CD4-positive, alpha-beta memory T cell (primary cell): ENCODE data around the gene SPRED2. TPM values are rescaled to one million over a fixed set of nuclear protein-coding genes. Genes with fewer than 3 reads are reported as not detected.

Experiments used
- CTCF ChIA-PET: fragments of 350-600 bp; sonication (Branson Sonifier 250); formaldehyde crosslinking; loops from one replicate; lab custom pipeline; 2021; ENCODE audit warnings: inconsistent platforms; ENCODE audit not compliant: partially characterized antibody; lab: Charles Lee
- POLR2A ChIA-PET: fragments of 350-600 bp; sonication (Branson Sonifier 250); formaldehyde crosslinking; loops from one replicate; lab custom pipeline; 2021; ENCODE audit not compliant: partially characterized antibody; lab: Charles Lee
- DNase-seq, 5 donors: peaks; one replicate each; pipeline versions ENCODE4 v3.0.0 to v3.0.0-alpha.2; 2020 to 2022; ENCODE audit warnings: mixed read lengths in 1 of 5
- H3K27ac ChIP-seq: one replicate; pipeline ENCODE4 v1.7.0; 2013; ENCODE audit warnings: low read depth, low read length
- H3K27me3 ChIP-seq: 2 replicates; pipeline ENCODE4 v1.7.0; 2013; ENCODE audit warnings: mild to moderate bottlenecking, low read length, moderate library complexity; ENCODE audit not compliant: insufficient read depth
- H3K36me3 ChIP-seq: 2 replicates; pipeline ENCODE4 v1.7.0; 2013; ENCODE audit warnings: mild to moderate bottlenecking, low read length, moderate library complexity; ENCODE audit not compliant: insufficient read depth
- H3K4me1 ChIP-seq: 2 replicates; pipeline ENCODE4 v1.7.0; 2013; ENCODE audit warnings: mild to moderate bottlenecking, low read length, moderate library complexity; ENCODE audit not compliant: insufficient read depth
- H3K4me3 ChIP-seq, 2 donors: one replicate each; pipeline ENCODE4 v1.7.0; 2013; ENCODE audit warnings: low read length in 2 of 2, mild to moderate bottlenecking in 1 of 2
- H3K9me3 ChIP-seq, 2 donors: one replicate each; pipeline ENCODE4 v1.7.0; 2013; ENCODE audit warnings: low read length in 2 of 2, control low read depth in 1 of 2; ENCODE audit not compliant: control insufficient read depth in 1 of 2
- H3K27ac Mint-ChIP-seq, 7 donors: one replicate each; pipeline ENCODE4 v1.8.0; 2020 to 2021; ENCODE audit warnings: mixed read lengths in 7 of 7, mild to moderate bottlenecking in 6 of 7, inconsistent platforms in 3 of 7, moderate library complexity in 3 of 7
- H3K27me3 Mint-ChIP-seq, 2 donors: one replicate each; pipeline ENCODE4 v1.8.0; 2020 to 2021; ENCODE audit warnings: mixed read lengths in 2 of 2
- H3K36me3 Mint-ChIP-seq, 2 donors: one replicate each; pipeline ENCODE4 v1.8.0; 2020 to 2021; ENCODE audit warnings: mixed read lengths in 2 of 2, inconsistent platforms in 1 of 2, mild to moderate bottlenecking in 1 of 2
- H3K4me1 Mint-ChIP-seq, 4 donors: one replicate each; pipeline ENCODE4 v1.8.0; 2020 to 2021; ENCODE audit warnings: mixed read lengths in 4 of 4, mild to moderate bottlenecking in 1 of 4
- H3K4me3 Mint-ChIP-seq, 8 donors: one replicate each; pipeline ENCODE4 v1.8.0; 2020 to 2021; ENCODE audit warnings: mixed read lengths in 8 of 8, mild to moderate bottlenecking in 7 of 8, moderate library complexity in 6 of 8, inconsistent platforms in 3 of 8
- H3K9me3 Mint-ChIP-seq, 8 donors: one replicate each; pipeline ENCODE4 v1.8.0; 2020 to 2021; ENCODE audit warnings: mixed read lengths in 8 of 8, mild to moderate bottlenecking in 5 of 8, inconsistent platforms in 3 of 8, moderate library complexity in 1 of 8
- intact Hi-C: fragments of 100-400 bp; cut with micrococcal nuclease; formaldehyde crosslinking; loops from one replicate; pipeline ENCODE4 v1.15.1; 2023
- polyA plus RNA-seq, 2 donors: library from polyadenylated mRNA; unstranded; fragments of 300-500 nt; fragmentation: Illumina TruSeq; gene quantifications; one replicate each; pipeline ENCODE4 v1.2.3, GENCODE V29; 2021
- total RNA-seq, 2 experiments: library from RNA; stranded (reverse); gene quantifications; one replicate each; pipeline ENCODE4 v1.2.3, GENCODE V29; 2021

SPRED2 gene
- total and polyA plus RNA-seq, 4 experiments from 2014 or later = 0.27 to 1.3 (median 0.62) TPM

GRCh38 chr2:65393046-65393445 is 39.4 kb downstream of the SPRED2 start:
- no peak overlapping the region for H3K27ac ChIP-seq
- H3K4me1 ChIP-seq = no peaks in the 10 kb centered on the region
- no peaks in the 10 kb centered on the region for H3K27me3 ChIP-seq
- Mint-ChIP-seq H3K27me3 (peaks cover 0 to 2% of the 10 kb centered on the region in 2 donors), H3K36me3 (no peaks in the 10 kb centered on the region), H3K27ac (no peak overlapping the region), H3K9me3 (no peaks in the 10 kb centered on the region), H3K4me1 (peaks cover 0 to 4% (median 3%) of the 10 kb centered on the region in 4 donors), H3K4me3 (no peak overlapping the region)
- intact Hi-C loops = no loop called here
- ChIA-PET POLR2A (no interaction called here), CTCF (interaction anchor here (1.0 to 1.1 kb wide), 2 partner anchors 20 to 33 kb away, joined by 3 read pairs; no protein-coding TSS in a partner anchor)
- H3K36me3 ChIP-seq = no peaks in the 10 kb centered on the region
- no peak for DNase-seq
- H3K4me3 ChIP-seq = no peak overlapping the region
- H3K9me3 ChIP-seq = no peaks in the 10 kb centered on the region

- Mint-ChIP-seq H3K36me3 (no peaks in the 10 kb centered on the region), H3K4me1 (peaks cover 0 to 4% (median 3%) of the 10 kb centered on the region in 4 donors), H3K27me3 (peaks cover 0 to 2% of the 10 kb centered on the region in 2 donors), H3K9me3 (no peaks in the 10 kb centered on the region), H3K27ac (no peak overlapping the region), H3K4me3 (no peak overlapping the region)
- intact Hi-C loops = no loop called here
- Histone ChIP-seq H3K36me3 (no peaks in the 10 kb centered on the region), H3K4me3 (no peak overlapping the region), H3K27ac (no peak overlapping the region), H3K27me3 (no peaks in the 10 kb centered on the region), H3K9me3 (no peaks in the 10 kb centered on the region), H3K4me1 (no peaks in the 10 kb centered on the region)
- DNase-seq = no peak
- ChIA-PET POLR2A (no interaction called here), CTCF (interaction anchor here (1.0 to 1.1 kb wide), 2 partner anchors 20 to 32 kb away, joined by 3 read pairs; no protein-coding TSS in a partner anchor)
Observed at GRCh38 chr2:65392609-65393008, 39.8 kb downstream of the SPRED2 start.

- H3K27ac Mint-ChIP-seq = no peak overlapping the region
- no peak for DNase-seq
- no peaks in the 10 kb centered on the region for H3K27me3 Mint-ChIP-seq
- H3K9me3 ChIP-seq = no peaks in the 10 kb centered on the region
- H3K4me3 ChIP-seq = no peak overlapping the region
- CTCF ChIA-PET = no interaction called here
- no peak overlapping the region for H3K27ac ChIP-seq
- POLR2A ChIA-PET = no interaction called here
- H3K27me3 ChIP-seq = no peaks in the 10 kb centered on the region
- H3K9me3 Mint-ChIP-seq = no peaks in the 10 kb centered on the region
- H3K4me3 Mint-ChIP-seq = peak overlapping the region in 1 of 8 donors; percentile 52
- peaks cover 0 to 4% (median 1%) of the 10 kb centered on the region in 4 donors for H3K4me1 Mint-ChIP-seq
- no peaks in the 10 kb centered on the region for H3K36me3 ChIP-seq
- H3K4me1 ChIP-seq = no peaks in the 10 kb centered on the region
- intact Hi-C loops = no loop called here
- no peaks in the 10 kb centered on the region for H3K36me3 Mint-ChIP-seq
Observed at GRCh38 chr2:65390134-65390533, 42.3 kb downstream of the SPRED2 start.

- Mint-ChIP-seq H3K27ac (no peak overlapping the region), H3K27me3 (no peaks in the 10 kb centered on the region), H3K4me3 (no peak overlapping the region), H3K36me3 (no peaks in the 10 kb centered on the region), H3K9me3 (no peaks in the 10 kb centered on the region), H3K4me1 (peaks cover 0 to 8% (median 1%) of the 10 kb centered on the region in 4 donors)
- H3K27me3 ChIP-seq = no peaks in the 10 kb centered on the region
- DNase-seq = no peak
- H3K36me3 ChIP-seq = no peaks in the 10 kb centered on the region
- no peaks in the 10 kb centered on the region for H3K4me1 ChIP-seq
- H3K9me3 ChIP-seq = no peaks in the 10 kb centered on the region
- ChIA-PET POLR2A (no interaction called here), CTCF (no interaction called here)
- H3K4me3 ChIP-seq = no peak overlapping the region
- intact Hi-C loops = no loop called here
- H3K27ac ChIP-seq = no peak overlapping the region
Observed at GRCh38 chr2:65389476-65389875, 42.9 kb downstream of the SPRED2 start.

- CTCF ChIA-PET = no interaction called here
- Mint-ChIP-seq H3K9me3 (no peaks in the 10 kb centered on the region), H3K27ac (peak overlapping the region in 1 of 7 donors; percentile 43), H3K4me1 (peaks cover 2 to 15% (median 4%) of the 10 kb centered on the region in 4 donors), H3K27me3 (no peaks in the 10 kb centered on the region), H3K4me3 (no peak overlapping the region), H3K36me3 (no peaks in the 10 kb centered on the region)
- Histone ChIP-seq H3K27me3 (no peaks in the 10 kb centered on the region), H3K27ac (no peak overlapping the region), H3K4me3 (no peak overlapping the region), H3K9me3 (no peaks in the 10 kb centered on the region), H3K36me3 (no peaks in the 10 kb centered on the region), H3K4me1 (no peaks in the 10 kb centered on the region)
- DNase-seq = no peak
- intact Hi-C loops = no loop called here
- POLR2A ChIA-PET = no interaction called here
Observed at GRCh38 chr2:65388596-65389390, 43.6 kb downstream of the SPRED2 start.

- Mint-ChIP-seq H3K4me1 (peaks cover 7 to 22% (median 8%) of the 10 kb centered on the region in 4 donors), H3K27me3 (no peaks in the 10 kb centered on the region), H3K36me3 (no peaks in the 10 kb centered on the region), H3K4me3 (no peak overlapping the region), H3K9me3 (no peaks in the 10 kb centered on the region), H3K27ac (peak overlapping the region in 1 of 7 donors; percentile 25)
- ChIA-PET CTCF (no interaction called here), POLR2A (no interaction called here)
- Histone ChIP-seq H3K4me3 (no peak overlapping the region), H3K36me3 (no peaks in the 10 kb centered on the region), H3K27ac (no peak overlapping the region), H3K4me1 (peaks cover 4% of the 10 kb centered on the region), H3K9me3 (no peaks in the 10 kb centered on the region), H3K27me3 (no peaks in the 10 kb centered on the region)
- intact Hi-C loops = no loop called here
- no peak for DNase-seq
Observed at GRCh38 chr2:65388051-65388531, 44.3 kb downstream of the SPRED2 start.

GRCh38 chr2:65386989-65387388 is 45.4 kb downstream of the SPRED2 start:
- no peaks in the 10 kb centered on the region for H3K36me3 ChIP-seq
- ChIA-PET CTCF (no interaction called here), POLR2A (no interaction called here)
- no peak overlapping the region for H3K4me3 ChIP-seq
- H3K9me3 Mint-ChIP-seq = no peaks in the 10 kb centered on the region
- no peak for DNase-seq
- no peaks in the 10 kb centered on the region for H3K27me3 Mint-ChIP-seq
- no peak overlapping the region for H3K4me3 Mint-ChIP-seq
- H3K27me3 ChIP-seq = no peaks in the 10 kb centered on the region
- H3K36me3 Mint-ChIP-seq = no peaks in the 10 kb centered on the region
- no peaks in the 10 kb centered on the region for H3K9me3 ChIP-seq
- intact Hi-C loops = no loop called here
- H3K27ac ChIP-seq = no peak overlapping the region
- H3K4me1 ChIP-seq = peaks cover 15% of the 10 kb centered on the region
- no peak overlapping the region for H3K27ac Mint-ChIP-seq
- H3K4me1 Mint-ChIP-seq = peaks cover 12 to 33% (median 19%) of the 10 kb centered on the region in 4 donors
